H1 (cell line): ENCODE measurements around the gene GSTO1. TPM values are rescaled to one million over a fixed set of nuclear protein-coding genes. Genes with fewer than 3 reads are reported as not detected.

ENCODE experiments used
- CTCF ChIA-PET: fragments of 300-600 bp; sonication (Branson Sonifier 250); formaldehyde crosslinking; loops from one replicate; lab custom pipeline; 2021; ENCODE audit not compliant: partially characterized antibody; lab: Charles Lee
- POLR2A ChIA-PET: fragments of 300-600 bp; sonication (Branson Sonifier 250); formaldehyde crosslinking; loops from one replicate; lab custom pipeline; 2021; ENCODE audit warnings: inconsistent platforms; ENCODE audit not compliant: partially characterized antibody; lab: Charles Lee
- DNase-seq, 2 experiments: peaks; one replicate each; pipeline versions ENCODE4 v3.0.0 to v3.0.0-alpha.2; 2010 to 2022; ENCODE audit warnings: low spot score in 2 of 2, low read depth in 1 of 2, mixed read lengths in 1 of 2
- FAIRE-seq: peaks from 2 replicates; lab custom pipeline; 2011; peaks lifted over from hg19 to GRCh38; lab: Jason Lieb, UNC
- H2AFZ ChIP-seq: 2 replicates; pipeline ENCODE4 v1.8.1; 2012; ENCODE audit warnings: low read length, inconsistent platforms
- H2AK5ac ChIP-seq: 2 replicates; pipeline ENCODE4 v1.6.1; 2013; ENCODE audit warnings: low read depth, low read length
- H2BK120ac ChIP-seq: replicated peaks from 2 replicates; pipeline ENCODE3; 2013; ENCODE audit warnings: low read depth, low read length, inconsistent platforms
- H2BK12ac ChIP-seq: 2 replicates; pipeline ENCODE4 v1.6.1; 2013; ENCODE audit warnings: low read depth, low read length
- H2BK15ac ChIP-seq: 2 replicates; pipeline ENCODE4 v1.6.1; 2013; ENCODE audit warnings: low read length
- H2BK20ac ChIP-seq: 2 replicates; pipeline ENCODE4 v1.6.1; 2013; ENCODE audit warnings: low read length
- H2BK5ac ChIP-seq: 2 replicates; pipeline ENCODE4 v1.6.1; 2013; ENCODE audit warnings: low read depth, low read length
- H3K14ac ChIP-seq: 2 replicates; pipeline ENCODE4 v1.6.1; 2013; ENCODE audit warnings: inconsistent platforms; ENCODE audit not compliant: insufficient read length
- H3K18ac ChIP-seq: 2 replicates; pipeline ENCODE4 v1.6.1; 2013; ENCODE audit warnings: low read length; ENCODE audit errors: extremely low read depth
- H3K23ac ChIP-seq: 2 replicates; pipeline ENCODE4 v1.6.1; 2013; ENCODE audit warnings: inconsistent platforms; ENCODE audit not compliant: insufficient read length
- H3K23me2 ChIP-seq: 2 replicates; pipeline ENCODE4 v1.6.1; 2013; ENCODE audit warnings: low read depth, low read length
- H3K27ac ChIP-seq: 2 replicates; pipeline ENCODE4 v1.6.1; 2011; ENCODE audit warnings: low read depth, low read length, inconsistent platforms
- H3K27me3 ChIP-seq, 4 experiments: replicated peaks in 1 of 4; 1 replicate in 1 of 4; 2 replicates in 3 of 4; pipeline versions ENCODE4 v1.6.1 to v1.8.1; 2011 to 2013; ENCODE audit warnings: low read length in 3 of 4, mild to moderate bottlenecking in 3 of 4, inconsistent platforms in 2 of 4, mixed read lengths in 2 of 4, moderate library complexity in 1 of 4; ENCODE audit not compliant: control insufficient read depth in 3 of 4, insufficient read depth in 3 of 4; ENCODE audit errors: extremely low read depth in 1 of 4
- H3K36me3 ChIP-seq, 4 experiments: 2 replicates each; pipeline versions ENCODE4 v1.6.1 to v1.8.1; 2011 to 2013; ENCODE audit warnings: mild to moderate bottlenecking in 4 of 4, low read length in 3 of 4, moderate library complexity in 2 of 4, control low read depth in 1 of 4, inconsistent platforms in 1 of 4; ENCODE audit not compliant: insufficient read depth in 4 of 4, control insufficient read depth in 2 of 4
- H3K4ac ChIP-seq: replicated peaks from 2 replicates; pipeline ENCODE3; 2013; ENCODE audit warnings: low read length, low read depth, mixed read lengths, inconsistent platforms; ENCODE audit not compliant: insufficient read length
- H3K4me1 ChIP-seq, 4 experiments: replicated peaks in 1 of 4; 1 replicate in 1 of 4; 2 replicates in 3 of 4; pipeline versions ENCODE4 v1.6.1 to v1.8.1; 2011 to 2013; ENCODE audit warnings: low read length in 3 of 4, inconsistent platforms in 2 of 4, mixed read lengths in 1 of 4; ENCODE audit not compliant: insufficient read depth in 4 of 4, control insufficient read depth in 3 of 4
- H3K4me2 ChIP-seq, 2 experiments: 2 replicates each; pipeline versions ENCODE4 v1.6.1 to v1.8.1; 2011 to 2013; ENCODE audit warnings: low read depth in 2 of 2, low read length in 2 of 2, control low read depth in 1 of 2, inconsistent platforms in 1 of 2, mild to moderate bottlenecking in 1 of 2; ENCODE audit not compliant: insufficient read depth in 1 of 2
- H3K4me3 ChIP-seq, 4 experiments: fragments of 200-600, 300-600 bp in 1 of 4; sonication (generic), shearing (Covaris generic), sonication (Bioruptor Twin) in 1 of 4; 2 replicates each; pipeline versions ENCODE4 v1.5.1 to v1.8.1; 2011 to 2016; ENCODE audit warnings: low read length in 4 of 4, low read depth in 3 of 4, control low read depth in 2 of 4, inconsistent platforms in 2 of 4, mild to moderate bottlenecking in 2 of 4, mixed read lengths in 1 of 4, moderate library complexity in 1 of 4; ENCODE audit not compliant: insufficient read depth in 2 of 4; ENCODE audit errors: extremely low read depth in 1 of 4
- H3K56ac ChIP-seq: replicated peaks from 2 replicates; pipeline ENCODE3; 2013; ENCODE audit warnings: low read depth, mild to moderate bottlenecking, mixed read lengths, low read length, inconsistent platforms; ENCODE audit not compliant: insufficient read length
- H3K79me1 ChIP-seq: 2 replicates; pipeline ENCODE4 v1.6.1; 2013; ENCODE audit warnings: low read depth, low read length, control low read depth
- H3K79me2 ChIP-seq, 2 experiments: 2 replicates each; pipeline versions ENCODE4 v1.6.1 to v1.8.1; 2012 to 2013; ENCODE audit warnings: low read length in 2 of 2, mild to moderate bottlenecking in 2 of 2, inconsistent platforms in 1 of 2; ENCODE audit not compliant: insufficient read depth in 2 of 2, control insufficient read depth in 1 of 2
- H3K9ac ChIP-seq, 4 experiments: replicated peaks in 1 of 4; 1 replicate in 1 of 4; 2 replicates in 3 of 4; pipeline versions ENCODE4 v1.6.1 to v1.8.1; 2011 to 2013; ENCODE audit warnings: low read depth in 3 of 4, low read length in 3 of 4, control low read depth in 2 of 4, mild to moderate bottlenecking in 2 of 4, moderate library complexity in 2 of 4, inconsistent platforms in 1 of 4; ENCODE audit errors: extremely low read depth in 1 of 4
- H3K9me3 ChIP-seq, 2 experiments: 2 replicates each; pipeline versions ENCODE4 v1.6.1 to v1.8.1; 2012 to 2013; ENCODE audit warnings: mild to moderate bottlenecking in 2 of 2, moderate library complexity in 2 of 2, control low read depth in 1 of 2, inconsistent platforms in 1 of 2, low read depth in 1 of 2, low read length in 1 of 2, mixed read lengths in 1 of 2; ENCODE audit not compliant: insufficient read depth in 2 of 2
- H4K20me1 ChIP-seq, 2 experiments: replicated peaks in 1 of 2; 2 replicates each; pipeline versions ENCODE3 to v1.8.1; 2011 to 2013; ENCODE audit warnings: inconsistent platforms in 2 of 2, low read length in 2 of 2, mild to moderate bottlenecking in 1 of 2; ENCODE audit not compliant: insufficient read depth in 2 of 2, control insufficient read depth in 1 of 2
- H4K5ac ChIP-seq: 2 replicates; pipeline ENCODE4 v1.6.1; 2013; ENCODE audit warnings: low read length, low read depth, mixed read lengths, inconsistent platforms; ENCODE audit not compliant: insufficient read length
- H4K8ac ChIP-seq: 2 replicates; pipeline ENCODE4 v1.8.0; 2013; ENCODE audit warnings: mild to moderate bottlenecking, moderate library complexity, low read length, inconsistent platforms; ENCODE audit not compliant: insufficient read depth; ENCODE audit errors: extremely low read depth
- H4K91ac ChIP-seq: replicated peaks from 2 replicates; pipeline ENCODE3; 2013; ENCODE audit warnings: low read length, mixed read lengths, inconsistent platforms; ENCODE audit not compliant: insufficient read length
- ATF2 ChIP-seq: IDR thresholded peaks from 2 replicates; pipeline ENCODE4 v1.6.1; 2012; ENCODE audit warnings: low read length, inconsistent platforms
- BRCA1 ChIP-seq: IDR thresholded peaks from 2 replicates; pipeline ENCODE4 v1.6.1; 2012; ENCODE audit warnings: low read depth, low read length, improper control_type of control experiment
- CEBPB ChIP-seq: IDR thresholded peaks from 2 replicates; pipeline ENCODE4 v1.6.1; 2012; ENCODE audit warnings: low read depth, low read length
- CHD1 ChIP-seq: IDR thresholded peaks from 2 replicates; pipeline ENCODE4 v1.6.1; 2012; ENCODE audit warnings: low read depth, low read length, improper control_type of control experiment
- FOSL1 ChIP-seq: IDR thresholded peaks from 2 replicates; pipeline ENCODE4 v1.6.1; 2011; ENCODE audit warnings: mild to moderate bottlenecking, low read depth, low read length, moderate library complexity; ENCODE audit not compliant: insufficient read depth
- NRF1 ChIP-seq: IDR thresholded peaks from 2 replicates; pipeline ENCODE4 v1.6.1; 2011; ENCODE audit warnings: mild to moderate bottlenecking, low read depth, low read length, improper control_type of control experiment
- SIRT6 ChIP-seq: IDR thresholded peaks from one replicate; pipeline ENCODE4 v1.7.1; 2012; ENCODE audit warnings: low read length, inconsistent platforms
- TBP ChIP-seq: IDR thresholded peaks from 2 replicates; pipeline ENCODE4 v1.6.1; 2011; ENCODE audit warnings: low read depth, low read length, improper control_type of control experiment
- WGBS, 2 experiments: shearing (Covaris generic) in 1 of 2; methylation state at CpG; one replicate each; pipeline versions ENCODE4 v1.1.6 to v1.1.7; 2013 to 2015; ENCODE audit warnings: low lambda C conversion rate in 2 of 2, mixed read lengths in 2 of 2, inconsistent platforms in 1 of 2, low coverage in 1 of 2, missing lambda C conversion rate in 1 of 2; ENCODE audit not compliant: insufficient replicate concordance in 2 of 2, insufficient coverage in 1 of 2, insufficient read length in 1 of 2; ENCODE audit errors: extremely low coverage in 1 of 2, missing lambda C conversion rate in 1 of 2; 5-methylcytosine and 5-hydroxymethylcytosine counted together
- polyA plus RNA-seq, 7 experiments: library from polyadenylated mRNA; depleted of rRNA in 3 of 7; stranded (reverse) in 5 of 7; unstranded in 2 of 7; fragments of >200 nt in 5 of 7; fragments of 200-250 nt in 2 of 7; gene quantifications; 1 replicate in 5 of 7; 2 replicates in 1 of 7; 4 replicates in 1 of 7; pipeline versions ENCODE4 v1.2.1 to v1.2.3, GENCODE V29; 2011 to 2013; ENCODE audit warnings: missing spikeins in 2 of 7, mixed read lengths in 2 of 7
- total RNA-seq: library from RNA; stranded (reverse); fragmentation: NEBNext Ultra II Directional; extraction: Animal tissue kit (Norgen Biotek cat#: 25700); gene quantifications from 2 replicates; pipeline ENCODE4 v1.2.1, GENCODE V29; 2021

Gene GSTO1
- total and polyA plus RNA-seq, 2 of the 8 experiments (the other 6 are each of a cell fraction or from before 2014, with no cell fraction given): 22.4 to 32.5 TPM

- Histone ChIP-seq H2BK20ac (no peak overlapping the region), H2AK5ac (no peak overlapping the region), H3K23ac (no peak overlapping the region), H3K56ac (no peak overlapping the region), H3K27ac (no peak overlapping the region), H3K23me2 (peaks cover 9% of the 10 kb centered on the region), H2BK5ac (no peak overlapping the region), H3K18ac (no peak overlapping the region), H4K20me1 (peaks cover 0 to 4% of the 10 kb centered on the region in 2 experiments), H2AFZ (no peak overlapping the region), H3K79me2 (no peaks in the 10 kb centered on the region), H3K27me3 (peaks cover 0 to 9% (median 5%) of the 10 kb centered on the region in 4 experiments; a peak in 5 of 7 replicates), H3K14ac (no peak overlapping the region), H3K4ac (no peak overlapping the region), H4K91ac (no peak overlapping the region), H3K4me2 (peak overlapping the region in 1 of 2 experiments; percentile 93; a peak in 3 of 4 replicates), H4K5ac (no peak overlapping the region), H3K36me3 (no peaks in the 10 kb centered on the region), H2BK120ac (no peak overlapping the region), H3K79me1 (no peaks in the 10 kb centered on the region), H3K9me3 (no peaks in the 10 kb centered on the region), H4K8ac (no peak overlapping the region), H3K4me3 (peak overlapping the region in 1 of 4 experiments; percentile 72; a peak in 1 of 8 replicates), H2BK15ac (no peak overlapping the region), H3K4me1 (peaks cover 5 to 22% (median 18%) of the 10 kb centered on the region in 4 experiments), H2BK12ac (no peak overlapping the region; the same call in 1 of the 2 replicates), H3K9ac (no peak overlapping the region)
- 12% methylated on average over 2 of the region's 2 CpGs; no CpG with 5 or more reads in 1 of the 2 experiments for WGBS, 2 experiments
- DNase-seq: no peak
- ChIA-PET CTCF (interaction anchor here (0.5 to 4.4 kb wide), 4 partner anchors 9 to 271 kb away, joined by 3 to 21 read pairs (median 8); no protein-coding TSS in a partner anchor), POLR2A (interaction anchor here (0.6 to 7.7 kb wide), 7 partner anchors 9 to 129 kb away, joined by 3 to 81 read pairs (median 3); partner anchors contain the start of genes CFAP43, CFAP58 and GSTO2)
- TF ChIP-seq ATF2 (no peak), BRCA1 (no peak), CHD1 (no peak), NRF1 (no peak), CEBPB (no peak), SIRT6 (no peak), TBP (no peak), FOSL1 (no peak)
- no peak for FAIRE-seq
Measured at GRCh38 chr10:104253106-104253505, 1.6 kb upstream of the GSTO1 start.
